Smooth muscle cell of the brain vasculature (primary cell): ENCODE results near the gene ECEL1.

Source experiments
- DNase-seq: peaks from one replicate; pipeline ENCODE4 v3.0.0-alpha.2; 2012; ENCODE audit warnings: low read depth, low spot score

Gene ECEL1

GRCh38 chr2:232501331-232501771 lies 13.7 kb upstream of the ECEL1 start:
- no peak for DNase-seq

GRCh38 chr2:232498452-232498851 lies 10.8 kb upstream of the ECEL1 start:
- DNase-seq, result no peak

GRCh38 chr2:232497348-232497747 lies 9.7 kb upstream of the ECEL1 start:
- no peak for DNase-seq

GRCh38 chr2:232496501-232497270 lies 9.1 kb upstream of the ECEL1 start:
- no peak for DNase-seq

- DNase-seq, result no peak
Observed at GRCh38 chr2:232495292-232495691, 7.7 kb upstream of the ECEL1 start.

DNA sequence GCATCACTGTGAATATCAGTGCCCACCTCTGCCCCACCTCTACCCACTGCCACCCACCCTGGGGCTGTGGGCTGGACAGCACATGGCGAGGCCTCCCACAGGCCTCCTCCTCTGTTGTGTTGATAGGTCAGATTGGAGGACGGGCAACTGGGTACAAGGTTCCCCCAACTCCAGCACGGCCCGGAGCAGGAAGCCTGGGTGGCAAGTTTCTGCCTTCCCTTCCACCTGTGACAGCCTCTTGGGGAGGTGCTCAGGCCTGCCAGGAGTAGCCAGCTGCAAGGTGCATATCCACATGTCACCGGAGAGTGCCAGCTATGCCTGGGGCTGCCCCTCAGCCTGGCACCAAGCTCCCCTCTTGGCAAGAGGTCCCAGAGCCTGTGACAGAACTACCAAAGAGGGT lies 6.9 kb upstream of the ECEL1 start:
- DNase-seq, result no peak

DNA sequence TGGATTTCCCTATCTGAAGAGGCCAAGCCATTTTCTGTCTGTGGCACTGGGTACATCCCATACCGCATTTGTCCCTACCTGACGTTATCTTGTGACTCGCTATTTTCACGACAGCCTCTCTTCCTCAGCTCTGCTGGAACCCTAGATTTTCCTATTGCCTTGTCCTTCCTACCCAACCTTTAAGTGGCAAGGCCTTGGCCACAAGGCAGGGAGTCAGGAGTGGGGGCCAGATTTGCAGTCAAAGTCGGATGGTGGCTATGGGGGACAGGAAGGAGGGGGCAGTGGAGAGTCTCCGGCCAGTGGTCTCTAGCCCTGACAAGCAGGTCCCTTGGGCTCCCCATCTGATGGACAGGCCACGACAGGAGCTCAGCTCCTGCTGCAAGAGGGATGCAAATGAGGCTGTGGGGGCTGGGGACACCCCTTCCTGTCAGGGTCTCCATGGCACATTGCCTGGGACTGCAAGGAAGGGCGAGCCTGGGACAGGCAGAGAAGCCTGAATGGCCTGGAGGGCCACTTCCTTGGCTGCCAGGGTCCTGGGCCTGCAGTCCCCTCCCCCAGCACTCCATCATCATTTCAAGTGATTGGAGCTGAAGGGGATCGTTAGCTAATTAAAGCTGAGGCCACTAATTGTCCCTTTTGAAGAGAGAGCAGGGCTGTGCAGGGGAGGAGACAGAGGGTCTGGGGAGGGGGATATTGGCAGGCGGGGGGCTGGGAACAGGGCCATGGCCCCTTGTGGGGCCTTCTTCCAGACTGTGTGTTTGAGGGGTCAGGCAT lies 6.3 kb upstream of the ECEL1 start:
- DNase-seq, result no peak

- DNase-seq, result no peak
Observed at GRCh38 chr2:232492963-232493700, 5.5 kb upstream of the ECEL1 start.

- DNase-seq, result no peak
Observed at GRCh38 chr2:232492236-232492848, 4.7 kb upstream of the ECEL1 start.

DNA sequence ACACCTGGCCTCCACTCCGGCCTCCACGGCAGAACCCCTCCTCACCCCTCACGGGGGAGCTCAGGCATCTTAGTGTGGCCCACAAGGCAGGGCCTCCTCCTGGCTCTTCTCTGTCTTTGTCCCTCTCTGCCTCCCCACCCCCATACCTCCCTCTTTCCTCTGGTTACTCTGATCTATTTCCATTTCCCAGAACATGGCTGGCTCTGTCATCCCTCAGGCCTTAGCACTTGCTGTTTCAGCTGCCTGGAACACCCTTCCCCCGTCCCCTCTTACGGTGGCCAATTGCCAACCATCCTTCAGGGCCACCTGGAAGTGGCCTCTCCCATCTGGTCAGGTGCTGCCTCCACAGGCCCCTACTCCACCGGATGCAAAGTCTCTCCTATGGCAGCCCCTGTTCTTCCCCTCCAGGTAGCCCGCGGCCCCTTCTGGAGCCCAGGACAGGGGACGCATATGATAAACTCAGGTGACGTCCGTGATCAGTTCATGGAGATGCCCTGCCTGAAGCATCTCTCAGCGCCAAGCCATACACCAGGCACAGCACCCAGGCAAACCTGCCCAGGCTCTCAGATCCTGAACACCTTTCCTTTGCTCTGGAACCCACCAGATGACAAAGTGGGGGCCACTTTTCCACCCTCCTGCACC lies 3.6 kb upstream of the ECEL1 start:
- no peak for DNase-seq

DNA sequence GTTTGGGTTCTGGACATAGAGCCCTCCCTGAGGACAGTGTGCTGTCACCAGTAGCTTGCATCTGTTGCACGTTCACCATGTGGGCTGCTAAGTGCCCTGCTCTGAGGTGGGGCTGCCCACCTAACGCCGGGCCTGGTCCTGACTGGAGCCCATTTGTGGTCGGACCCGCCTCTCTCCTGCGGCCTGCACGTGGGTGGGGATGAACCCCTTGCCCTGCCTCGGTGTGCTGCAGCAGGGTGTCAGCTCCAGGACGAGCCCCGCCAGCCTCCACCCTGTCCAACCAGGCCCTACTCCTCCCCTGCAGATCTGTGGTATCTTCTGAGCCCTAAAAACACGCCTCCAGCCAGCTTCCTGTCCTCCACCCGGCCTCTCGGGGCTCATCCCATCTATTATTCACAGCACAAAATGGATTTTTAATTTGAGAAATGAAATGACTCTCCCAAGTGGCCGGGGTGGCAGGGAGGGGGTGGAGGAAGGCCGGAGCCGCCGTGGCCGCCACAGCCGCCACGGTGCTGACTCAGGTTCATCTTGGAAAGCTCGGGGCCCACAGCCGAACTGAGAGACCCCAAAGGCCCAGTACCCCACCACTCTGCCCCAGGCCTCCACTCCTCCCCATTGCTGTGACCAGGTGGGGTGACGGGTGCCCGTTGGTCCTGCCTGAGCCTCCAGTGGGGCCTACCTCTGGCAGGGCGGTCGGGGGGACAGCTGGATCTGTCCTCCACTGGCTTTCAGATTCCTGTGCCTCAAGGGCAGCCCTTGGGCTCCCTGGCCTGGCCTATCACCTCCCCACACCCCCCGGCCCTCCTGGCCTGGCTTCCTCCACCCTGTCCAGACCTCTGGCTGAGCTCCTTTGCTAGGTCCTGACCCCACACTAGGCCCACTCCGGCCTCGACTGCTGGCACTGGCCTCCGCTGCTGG lies 2.8 kb upstream of the ECEL1 start:
- no peak for DNase-seq

GRCh38 chr2:232489516-232490220 lies 2.0 kb upstream of the ECEL1 start:
- no peak for DNase-seq

DNA sequence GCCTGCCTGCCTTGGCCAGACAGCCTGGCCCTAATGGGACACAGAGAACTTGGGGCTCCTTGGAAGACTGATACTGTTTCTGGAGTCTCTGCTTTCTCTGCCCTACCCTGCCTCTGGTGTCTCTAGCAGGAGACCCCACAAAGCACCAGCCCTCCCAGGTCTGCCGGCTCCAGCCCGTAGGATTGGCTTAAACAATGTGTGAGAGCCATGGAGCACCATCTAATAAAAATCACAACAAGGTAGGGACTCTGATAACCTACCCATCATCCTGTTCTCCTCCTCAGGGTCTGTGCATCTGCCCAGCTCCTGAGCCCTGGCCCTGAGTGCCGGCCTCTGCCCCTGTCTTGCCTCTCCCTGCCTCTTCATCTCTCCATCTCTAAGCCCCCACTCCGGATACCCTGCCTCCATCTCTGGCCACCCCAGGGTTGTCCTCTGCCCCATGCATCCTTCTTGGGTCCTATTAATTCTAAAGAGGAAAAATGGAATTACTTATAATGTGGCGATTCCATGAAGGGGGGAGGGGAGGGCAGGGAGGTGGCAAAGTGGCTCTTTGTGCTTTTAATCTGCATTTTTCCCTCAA lies 1.2 kb upstream of the ECEL1 start:
- DNase-seq, result no peak

GRCh38 chr2:232488097-232488711 lies 570 bp upstream of the ECEL1 start:
- DNase-seq, result no peak

DNA sequence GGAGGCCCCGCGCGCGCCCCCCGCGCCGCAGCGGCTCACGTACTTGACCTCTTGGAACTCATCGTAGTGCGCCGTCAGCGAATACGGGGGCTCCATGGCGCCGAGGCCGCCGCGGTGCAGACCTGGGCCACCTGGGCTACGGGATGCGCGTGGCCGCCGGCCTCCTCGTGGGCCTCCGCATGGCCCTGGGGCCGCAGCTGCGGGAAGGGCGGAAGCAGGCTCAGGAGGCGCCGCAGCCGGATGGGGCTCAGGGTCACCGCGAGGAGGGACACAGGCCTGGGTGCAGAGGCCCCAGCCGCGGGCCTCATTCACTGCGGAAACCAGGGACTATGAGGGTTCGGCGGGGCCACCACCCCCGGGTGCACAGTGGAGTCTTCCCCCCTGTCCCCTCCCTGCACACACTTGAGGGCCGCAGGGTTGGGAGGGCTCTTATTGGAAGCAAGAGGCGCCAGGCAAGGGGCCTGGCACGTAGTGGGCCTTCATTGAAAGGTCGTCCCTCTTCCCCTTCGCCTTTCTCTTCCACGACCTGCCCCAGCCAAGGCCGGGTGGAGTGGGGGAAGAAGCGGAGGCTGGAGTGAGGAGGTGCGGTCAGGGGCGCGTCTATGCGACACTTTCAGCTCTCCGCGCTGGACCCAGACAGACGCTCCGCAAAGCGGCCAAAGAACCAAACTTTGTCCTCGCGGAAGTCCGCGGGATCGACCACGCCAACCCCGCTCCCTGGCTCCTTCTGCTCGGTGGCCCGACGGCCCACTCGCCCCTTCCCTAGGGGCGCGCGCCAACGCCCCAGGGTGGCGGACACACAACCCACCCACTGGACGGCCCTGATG lies 863 bp downstream of the ECEL1 start:
- DNase-seq, result no peak

DNA sequence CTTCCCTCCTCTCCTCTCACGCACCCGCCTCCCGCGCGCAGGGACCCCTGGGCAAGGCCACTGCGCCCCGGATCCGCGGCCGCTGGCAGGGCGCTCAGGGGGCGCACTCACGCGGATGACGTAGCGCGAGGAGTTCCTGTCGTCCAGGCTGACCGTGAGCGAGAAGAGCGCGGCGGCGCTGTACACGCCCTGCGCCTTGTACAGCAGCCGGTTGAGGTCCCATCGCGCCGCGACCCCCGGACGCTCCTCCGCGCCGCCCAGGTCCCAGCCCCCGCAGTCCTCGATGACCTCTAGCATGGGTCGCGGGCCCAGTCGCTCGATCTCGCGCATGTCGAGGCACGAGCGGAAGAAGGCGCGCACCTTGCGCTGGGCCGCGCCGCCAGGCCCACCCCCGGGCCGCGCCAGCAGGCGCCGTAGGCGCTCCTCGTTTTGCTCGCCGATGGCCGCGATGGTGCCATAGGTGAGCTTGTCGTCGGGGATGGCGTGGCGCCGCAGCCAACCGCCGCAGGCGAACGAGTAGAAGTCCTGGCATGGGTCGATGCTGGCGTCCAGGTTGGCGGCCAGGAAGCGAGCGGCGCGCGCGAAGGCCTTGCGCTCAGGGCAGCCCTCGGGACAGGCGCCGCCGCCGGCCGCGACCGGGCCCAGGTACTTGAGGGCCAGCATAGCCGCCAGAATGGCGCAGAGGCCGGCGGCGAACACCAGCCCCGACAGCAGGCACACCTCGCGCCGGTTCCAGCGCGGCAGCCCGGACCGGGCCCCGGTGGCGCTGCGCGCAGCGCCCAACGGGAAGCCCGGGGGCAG lies 1.7 kb downstream of the ECEL1 start:
- no peak for DNase-seq

GRCh38 chr2:232485348-232485756 lies 2.3 kb downstream of the ECEL1 start:
- no peak for DNase-seq
